Epithelial cell of esophagus (primary cell): Measurements from ENCODE around the gene NBEAL2.

Experiments
- DNase-seq: peaks from one replicate; pipeline ENCODE4 v3.0.0; 2010; ENCODE audit warnings: low read depth
- H3K4me3 ChIP-seq: 2 replicates; pipeline ENCODE4 v1.5.1; 2011; ENCODE audit warnings: mild to moderate bottlenecking, low read length, control low read depth
- CTCF ChIP-seq: IDR thresholded peaks from 2 replicates; pipeline ENCODE4 v1.5.1; 2011; ENCODE audit warnings: low read depth, mild to moderate bottlenecking, low read length, control low read depth, inconsistent platforms; ENCODE audit not compliant: insufficient read depth; ENCODE audit errors: missing control alignments

NBEAL2 gene

GRCh38 chr3:46939578-46940445 is 39.7 kb upstream of the NBEAL2 start:
- TF ChIP-seq CTCF, result no peak
- DNase-seq, result no peak
- no peak overlapping the region for H3K4me3 ChIP-seq

GRCh38 chr3:46942076-46942475 is 37.4 kb upstream of the NBEAL2 start:
- TF ChIP-seq CTCF, result no peak
- DNase-seq, result no peak
- H3K4me3 ChIP-seq, result no peak overlapping the region

- no peak for TF ChIP-seq CTCF
Measured at GRCh38 chr3:46942481-46943236, 36.8 kb upstream of the NBEAL2 start.

GRCh38 chr3:46943237-46944187 is 36.0 kb upstream of the NBEAL2 start:
- H3K4me3 ChIP-seq, result no peak overlapping the region
- DNase-seq, result peak; percentile 86
- TF ChIP-seq CTCF, result no peak

More at GRCh38 chr3:46942481-46943236, 36.8 kb upstream of the NBEAL2 start:
- DNase-seq, result no peak
- no peak overlapping the region for H3K4me3 ChIP-seq

GRCh38 chr3:46944191-46944590 is 35.3 kb upstream of the NBEAL2 start:
- TF ChIP-seq CTCF, result no peak
- DNase-seq, result no peak
- H3K4me3 ChIP-seq, result no peak overlapping the region

GRCh38 chr3:46946416-46946815 is 33.0 kb upstream of the NBEAL2 start:
- peak; percentile 96 for DNase-seq
- no peak for TF ChIP-seq CTCF
- no peak overlapping the region for H3K4me3 ChIP-seq
